Sigmoid colon (tissue), 4 donors: ENCODE data around the gene MYL10.

Experiments used
- EP300 ChIP-seq, 4 donors: sonication (generic); formaldehyde crosslinking; IDR thresholded peaks; one replicate each; pipeline ENCODE4 v1.6.1; 2017; ENCODE audit warnings: antibody characterized with exemption in 4 of 4
- POLR2A ChIP-seq, 2 donors: fragments of 450-650 bp; IDR thresholded peaks; one replicate each; pipeline ENCODE4 v1.6.1; 2016; ENCODE audit warnings: antibody characterized with exemption in 2 of 2, mild to moderate bottlenecking in 2 of 2, moderate library complexity in 2 of 2
- POLR2AphosphoS5 ChIP-seq, 4 donors: sonication (generic); formaldehyde crosslinking; IDR thresholded peaks; one replicate each; pipeline ENCODE4 v1.6.1; 2017; ENCODE audit warnings: antibody characterized with exemption in 4 of 4
- TF ChIP-seq, protein P1 (sequence below), 4 experiments: fragments of 450-650 bp in 3 of 4; fragments of 200-600 bp in 1 of 4; IDR thresholded peaks; one replicate each; pipeline ENCODE4 v1.5.1; 2016 to 2019; ENCODE audit warnings: antibody characterized with exemption in 4 of 4, mild to moderate bottlenecking in 3 of 4, moderate library complexity in 2 of 4

- no peak for TF ChIP-seq POLR2A (IDR thresholded peaks at IDR 0.05)
- TF ChIP-seq, protein P1, sequence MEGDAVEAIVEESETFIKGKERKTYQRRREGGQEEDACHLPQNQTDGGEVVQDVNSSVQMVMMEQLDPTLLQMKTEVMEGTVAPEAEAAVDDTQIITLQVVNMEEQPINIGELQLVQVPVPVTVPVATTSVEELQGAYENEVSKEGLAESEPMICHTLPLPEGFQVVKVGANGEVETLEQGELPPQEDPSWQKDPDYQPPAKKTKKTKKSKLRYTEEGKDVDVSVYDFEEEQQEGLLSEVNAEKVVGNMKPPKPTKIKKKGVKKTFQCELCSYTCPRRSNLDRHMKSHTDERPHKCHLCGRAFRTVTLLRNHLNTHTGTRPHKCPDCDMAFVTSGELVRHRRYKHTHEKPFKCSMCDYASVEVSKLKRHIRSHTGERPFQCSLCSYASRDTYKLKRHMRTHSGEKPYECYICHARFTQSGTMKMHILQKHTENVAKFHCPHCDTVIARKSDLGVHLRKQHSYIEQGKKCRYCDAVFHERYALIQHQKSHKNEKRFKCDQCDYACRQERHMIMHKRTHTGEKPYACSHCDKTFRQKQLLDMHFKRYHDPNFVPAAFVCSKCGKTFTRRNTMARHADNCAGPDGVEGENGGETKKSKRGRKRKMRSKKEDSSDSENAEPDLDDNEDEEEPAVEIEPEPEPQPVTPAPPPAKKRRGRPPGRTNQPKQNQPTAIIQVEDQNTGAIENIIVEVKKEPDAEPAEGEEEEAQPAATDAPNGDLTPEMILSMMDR (IDR thresholded peaks at IDR 0.05): no peak
- TF ChIP-seq EP300 (IDR thresholded peaks at IDR 0.05): no peak
- no peak for TF ChIP-seq POLR2AphosphoS5 (IDR thresholded peaks at IDR 0.05)
These were observed 22.6 kb downstream of the MYL10 start for GRCh38 chr7:101606498-101606923.
